Fibroblast of peridontal ligament (primary cell): Measurements from ENCODE around the gene PAX5.

Experiments
- DNase-seq: peaks from one replicate; pipeline ENCODE4 v3.0.0-alpha.2; 2010; ENCODE audit errors: extremely low read depth

PAX5 gene

GRCh38 chr9:36902861-36903524 is 131.1 kb downstream of the PAX5 start:
- DNase-seq, result no peak

GRCh38 chr9:36902080-36902716 is 131.9 kb downstream of the PAX5 start:
- DNase-seq, result no peak

GRCh38 chr9:36901528-36901927 is 132.5 kb downstream of the PAX5 start:
- DNase-seq, result no peak

DNA sequence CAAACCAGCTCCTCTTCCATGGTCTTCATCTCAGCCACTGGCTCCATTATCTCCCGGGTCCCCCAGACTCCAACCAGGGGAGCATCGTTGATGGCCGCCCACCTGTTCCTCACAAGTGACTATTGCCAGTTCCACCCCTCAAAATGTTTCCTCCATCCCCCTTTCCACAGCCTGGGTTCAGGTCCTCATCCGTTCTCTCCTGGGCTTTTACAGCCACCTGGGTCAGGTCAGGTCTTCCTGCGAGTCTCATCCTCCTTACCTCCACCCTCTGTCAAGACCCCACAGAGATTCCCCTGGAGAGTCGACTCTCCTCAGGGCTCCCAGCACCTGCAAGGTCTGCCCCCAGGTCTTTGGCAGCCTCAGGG is 133.2 kb downstream of the PAX5 start:
- DNase-seq, result no peak

DNA sequence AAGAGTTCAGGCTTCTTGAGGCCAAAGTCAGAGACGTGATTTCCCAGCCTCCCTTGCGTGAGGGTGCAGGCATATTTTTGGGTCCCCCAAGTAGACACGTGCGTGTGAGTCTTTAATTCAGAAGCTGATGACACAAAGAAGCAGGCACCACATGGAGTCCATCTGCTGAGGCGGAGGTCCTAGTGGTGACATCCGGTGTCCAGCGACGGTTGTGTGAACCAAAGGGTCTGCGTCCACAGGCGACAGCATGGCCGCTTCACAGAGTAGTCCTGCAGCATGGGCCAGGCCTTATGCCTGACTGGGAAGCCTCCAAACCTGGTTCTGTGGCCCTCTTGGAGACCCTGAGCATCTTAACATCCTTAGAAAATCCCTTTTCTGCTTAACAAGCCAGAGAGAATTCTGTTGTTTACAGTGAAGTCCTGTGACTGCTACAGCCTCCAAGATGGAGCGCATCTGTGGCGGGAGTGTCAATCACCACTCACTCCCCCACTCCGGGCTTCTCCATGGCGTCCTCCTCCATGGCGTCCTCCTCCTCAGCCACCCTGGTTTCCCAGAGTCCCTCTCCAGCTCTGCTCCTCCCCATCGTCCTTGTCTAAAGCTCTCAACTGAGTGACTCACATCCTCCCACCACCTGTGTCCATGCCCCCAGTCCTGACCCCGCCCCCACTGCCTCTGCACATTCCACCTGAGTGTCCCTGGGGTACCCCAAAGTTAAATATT is 133.8 kb downstream of the PAX5 start:
- DNase-seq, result no peak

- DNase-seq, result no peak
Measured at GRCh38 chr9:36899406-36899805, 134.7 kb downstream of the PAX5 start.

- DNase-seq, result no peak
Measured at GRCh38 chr9:36898431-36899020, 135.5 kb downstream of the PAX5 start.

GRCh38 chr9:36897478-36897877 is 136.6 kb downstream of the PAX5 start:
- DNase-seq, result no peak

DNA sequence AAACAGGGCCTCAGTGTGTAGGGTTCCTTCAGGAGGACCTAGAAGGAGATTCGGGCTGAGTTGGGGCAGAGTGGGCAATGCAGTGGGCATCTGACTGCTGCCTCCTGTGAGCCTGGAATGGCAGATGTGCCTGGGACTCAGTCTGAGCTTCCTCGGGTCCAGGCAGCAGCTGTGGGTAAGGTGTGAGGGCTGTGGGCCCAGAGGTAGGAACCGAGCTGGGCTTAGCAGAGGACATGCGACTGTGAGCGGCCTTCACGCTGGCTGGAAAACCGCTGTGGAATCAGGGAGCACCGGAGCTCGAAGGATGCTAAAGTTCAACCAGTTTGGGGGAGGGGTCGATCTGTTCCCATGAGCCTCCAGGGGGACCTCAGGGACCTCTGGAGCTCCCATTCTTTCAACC is 137.0 kb downstream of the PAX5 start:
- DNase-seq, result no peak

DNA sequence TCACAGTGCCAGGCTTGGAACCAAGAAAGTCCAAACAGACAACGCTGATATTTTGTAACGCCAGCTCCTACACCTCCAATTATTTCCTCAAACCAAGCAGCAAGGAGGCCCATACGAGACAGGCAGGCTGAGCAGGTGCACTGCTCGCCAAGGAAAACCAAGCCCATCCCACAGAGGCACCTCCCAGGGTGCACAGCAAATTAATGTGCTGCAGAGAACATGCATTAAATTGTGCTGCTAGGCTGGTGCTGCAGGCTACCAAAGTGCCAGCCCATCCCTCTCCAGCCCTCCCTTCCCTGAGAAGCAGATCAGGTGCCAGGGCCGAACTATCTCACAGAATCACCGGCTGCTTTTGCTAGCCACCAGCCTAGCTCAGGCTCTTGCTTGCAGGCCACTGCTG is 137.8 kb downstream of the PAX5 start:
- DNase-seq, result no peak

DNA sequence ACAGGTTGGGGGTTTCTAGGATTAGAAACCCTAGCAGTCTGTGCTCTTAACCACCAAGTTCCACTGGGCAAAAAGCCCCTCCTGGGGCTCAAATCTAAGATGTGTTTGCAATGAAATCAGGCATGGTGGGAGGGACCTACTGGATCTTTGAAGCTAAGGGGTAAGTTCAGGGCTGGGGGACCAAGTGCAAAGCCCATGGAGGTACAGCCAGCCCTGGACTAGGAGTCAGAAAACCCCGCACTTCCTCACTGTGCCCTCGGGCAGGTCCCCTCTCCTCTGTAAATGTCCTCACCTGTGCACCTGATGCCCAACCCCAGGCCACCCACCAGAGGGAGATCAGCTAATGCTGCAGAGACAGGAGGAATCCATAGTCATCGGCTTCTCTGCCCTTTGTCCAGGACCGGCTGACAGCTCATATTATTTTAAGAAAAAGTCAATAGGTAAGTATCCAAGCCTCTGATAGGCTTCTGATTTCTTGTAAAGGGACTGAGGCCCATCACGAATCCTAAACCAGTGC is 138.3 kb downstream of the PAX5 start:
- no peak for DNase-seq

GRCh38 chr9:36894695-36895310 is 139.3 kb downstream of the PAX5 start:
- DNase-seq, result no peak

GRCh38 chr9:36893911-36894310 is 140.2 kb downstream of the PAX5 start:
- no peak for DNase-seq

DNA sequence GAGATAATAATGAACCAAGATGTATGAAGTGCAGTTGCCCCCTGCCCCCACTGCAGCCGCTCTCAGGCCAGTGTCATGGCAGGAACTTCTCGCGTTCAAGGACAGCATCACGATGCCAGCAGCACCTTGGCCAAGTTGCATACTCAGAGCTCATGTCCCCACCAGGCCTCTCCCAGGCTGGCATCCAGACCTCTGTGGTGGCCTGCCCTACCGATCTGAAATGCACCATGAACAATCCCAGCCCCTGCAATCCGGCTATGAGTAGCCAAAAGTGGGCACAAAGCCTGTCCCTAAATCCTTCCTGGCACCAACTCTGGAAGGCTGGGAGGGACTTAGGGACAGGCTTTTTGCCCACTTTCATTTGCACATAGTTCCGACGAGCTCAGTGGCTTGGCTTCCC is 140.9 kb downstream of the PAX5 start:
- DNase-seq, result no peak

DNA sequence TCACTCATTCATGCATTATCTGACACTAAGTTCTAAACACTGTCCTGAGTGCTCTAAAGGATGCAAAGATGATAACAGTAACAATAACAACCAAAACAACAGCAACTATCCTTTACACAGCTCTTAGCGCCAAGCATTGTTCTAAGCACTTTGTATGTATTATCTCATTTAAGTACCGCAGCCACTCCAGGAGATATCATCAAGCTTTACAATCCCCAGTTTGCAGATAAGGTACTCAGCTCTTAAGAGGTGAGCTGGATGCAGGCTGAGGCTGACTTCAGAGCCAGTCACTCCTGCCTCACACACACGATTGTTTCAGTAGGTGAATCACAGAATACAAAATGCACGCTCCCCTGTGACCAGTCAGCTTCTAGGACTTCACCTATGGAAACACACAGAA is 141.8 kb downstream of the PAX5 start:
- DNase-seq, result no peak

DNA sequence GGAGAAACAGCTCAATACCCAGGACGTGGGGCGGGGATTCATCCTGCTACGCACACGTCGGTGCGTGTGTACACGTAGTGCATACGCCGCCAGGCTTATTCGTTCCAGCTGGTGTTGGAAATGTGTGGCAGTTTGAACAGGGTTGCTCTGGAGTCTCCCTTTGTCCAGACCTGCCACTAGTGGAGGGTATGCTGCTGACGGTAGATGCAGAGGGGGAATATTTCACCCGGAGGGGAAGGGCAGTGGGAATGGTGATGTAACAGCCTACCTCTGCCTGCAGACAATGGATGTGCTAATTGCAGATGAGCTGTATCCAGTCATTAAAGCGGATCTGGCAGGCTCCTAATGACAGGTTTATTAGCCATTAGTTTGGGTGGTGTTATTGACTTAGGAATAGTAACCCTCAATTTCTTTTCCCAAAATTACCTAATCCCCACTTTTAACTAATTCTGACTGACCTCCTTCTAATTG is 142.7 kb downstream of the PAX5 start:
- DNase-seq, result no peak

- DNase-seq, result no peak
Measured at GRCh38 chr9:36889844-36890243, 144.2 kb downstream of the PAX5 start.

GRCh38 chr9:36888551-36888950 is 145.5 kb downstream of the PAX5 start:
- no peak for DNase-seq

DNA sequence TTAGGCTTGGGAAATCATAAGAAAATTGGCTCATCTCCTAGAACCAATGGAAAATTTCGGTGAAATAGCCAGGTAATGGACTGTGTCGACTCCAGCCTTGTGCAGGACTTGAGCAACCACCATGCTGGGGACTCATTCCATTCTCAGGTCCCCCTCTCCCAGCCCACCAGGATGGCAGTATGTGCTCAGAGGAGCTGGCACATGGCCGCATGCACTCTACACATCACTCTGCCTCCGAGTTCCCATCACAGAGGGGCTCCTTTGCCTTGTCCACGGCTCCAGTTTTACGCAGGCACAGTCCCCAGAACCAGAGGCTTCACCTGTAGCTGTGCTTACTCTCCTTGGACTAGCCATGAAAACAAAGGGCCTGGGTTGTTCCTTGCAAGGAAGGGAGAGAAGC is 149.3 kb downstream of the PAX5 start:
- DNase-seq, result no peak

GRCh38 chr9:36882594-36882993 is 151.5 kb downstream of the PAX5 start:
- DNase-seq, result no peak

GRCh38 chr9:36881743-36882441 is 152.2 kb downstream of the PAX5 start:
- DNase-seq, result no peak
